ENCODE data around the gene SNAPC5.
"Not testable (repeated sequence)": the region's sequence is repeated elsewhere in the genome, so short reads cannot be mapped to it uniquely, and the experiment has no call there.

The SNAPC5 gene

GRCh38 chr15:66491846-66492245 is 5.7 kb downstream of the SNAPC5 start:
- DNase-seq (ENCODE audit: low spot score), result no peak

- DNase-seq (ENCODE audit: low spot score), result no peak
Observed at GRCh38 chr15:66489179-66489791, 8.3 kb downstream of the SNAPC5 start.

GRCh38 chr15:66488525-66488924 is 9.0 kb downstream of the SNAPC5 start:
- no peak for DNase-seq (ENCODE audit: low spot score)

GRCh38 chr15:66486887-66487286 is 10.7 kb downstream of the SNAPC5 start:
- no peak for DNase-seq (ENCODE audit: low spot score)

- no peak for DNase-seq (ENCODE audit: low spot score)
Observed at GRCh38 chr15:66484539-66485112, 12.9 kb downstream of the SNAPC5 start.

GRCh38 chr15:66483131-66483566 is 14.4 kb downstream of the SNAPC5 start:
- DNase-seq (ENCODE audit: low spot score), result no peak

- DNase-seq (ENCODE audit: low spot score), result no peak
Observed at GRCh38 chr15:66482539-66482938, 15.0 kb downstream of the SNAPC5 start.

GRCh38 chr15:66481107-66481856 is 16.3 kb downstream of the SNAPC5 start:
- no peak for DNase-seq (ENCODE audit: low spot score)

- DNase-seq (ENCODE audit: low spot score), result no peak
Observed at GRCh38 chr15:66480267-66480666, 17.3 kb downstream of the SNAPC5 start.

- DNase-seq (ENCODE audit: low spot score), result no peak
Observed at GRCh38 chr15:66477011-66477410, 20.6 kb downstream of the SNAPC5 start.

GRCh38 chr15:66476535-66476934 is 21.0 kb downstream of the SNAPC5 start:
- no peak for DNase-seq (ENCODE audit: low spot score)

- DNase-seq (ENCODE audit: low spot score), result no peak
Observed at GRCh38 chr15:66474963-66475362, 22.6 kb downstream of the SNAPC5 start.

GRCh38 chr15:66474135-66474534 is 23.4 kb downstream of the SNAPC5 start:
- DNase-seq (ENCODE audit: low spot score), result no peak

- no peak for DNase-seq (ENCODE audit: low spot score)
Observed at GRCh38 chr15:66472176-66472999, 25.2 kb downstream of the SNAPC5 start.

GRCh38 chr15:66470825-66471224 is 26.7 kb downstream of the SNAPC5 start:
- not testable (repeated sequence) for DNase-seq (ENCODE audit: low spot score)

GRCh38 chr15:66467162-66468040 is 30.2 kb downstream of the SNAPC5 start:
- not testable (repeated sequence) for DNase-seq (ENCODE audit: low spot score)

- DNase-seq (ENCODE audit: low spot score), result not testable (repeated sequence)
Observed at GRCh38 chr15:66465294-66465693, 32.3 kb downstream of the SNAPC5 start.

GRCh38 chr15:66462627-66463026 is 34.9 kb downstream of the SNAPC5 start:
- DNase-seq (ENCODE audit: low spot score), result no peak

- DNase-seq (ENCODE audit: low spot score), result no peak
Observed at GRCh38 chr15:66461917-66462316, 35.6 kb downstream of the SNAPC5 start.

GRCh38 chr15:66461294-66461693 is 36.3 kb downstream of the SNAPC5 start:
- DNase-seq (ENCODE audit: low spot score), result not testable (repeated sequence)

Data from left forelimb (tissue), 1 donor.